GM19035 (cell line): ENCODE data around the gene GTSE1.

Experiments
- ATAC-seq: cut with Tn5 transposase; IDR thresholded peaks from one replicate; pipeline ENCODE4 v1.9.1; 2021; ENCODE audit not compliant: unreplicated experiment

The GTSE1 gene

GRCh38 chr22:46273432-46274148 lies 23.1 kb upstream of the GTSE1 start:
- no peak for ATAC-seq

DNA sequence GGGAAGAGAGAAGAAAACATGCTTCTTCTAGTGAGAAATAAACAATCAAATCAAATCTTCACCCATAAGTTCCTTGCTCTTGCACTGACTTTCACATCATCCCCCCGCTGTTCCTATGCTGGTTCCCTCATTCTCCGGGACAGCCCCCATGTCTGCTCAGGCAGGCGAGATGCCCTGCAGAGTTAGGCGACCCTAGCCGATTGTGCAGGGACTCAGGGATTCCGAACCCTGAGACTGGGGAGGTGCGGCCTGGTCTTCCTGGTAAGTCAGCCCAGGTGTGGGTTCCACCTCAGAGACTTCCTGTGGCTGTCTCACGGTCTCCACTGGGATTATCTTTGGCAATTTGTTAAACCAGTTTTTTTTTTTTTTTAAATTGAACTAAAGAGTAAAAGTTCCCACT lies 22.3 kb upstream of the GTSE1 start:
- ATAC-seq: no peak

- ATAC-seq: no peak
Measured at GRCh38 chr22:46275455-46276122, 21.1 kb upstream of the GTSE1 start.

GRCh38 chr22:46276563-46276962 lies 20.1 kb upstream of the GTSE1 start:
- no peak for ATAC-seq

- no peak for ATAC-seq
Measured at GRCh38 chr22:46278656-46279645, 17.7 kb upstream of the GTSE1 start.

DNA sequence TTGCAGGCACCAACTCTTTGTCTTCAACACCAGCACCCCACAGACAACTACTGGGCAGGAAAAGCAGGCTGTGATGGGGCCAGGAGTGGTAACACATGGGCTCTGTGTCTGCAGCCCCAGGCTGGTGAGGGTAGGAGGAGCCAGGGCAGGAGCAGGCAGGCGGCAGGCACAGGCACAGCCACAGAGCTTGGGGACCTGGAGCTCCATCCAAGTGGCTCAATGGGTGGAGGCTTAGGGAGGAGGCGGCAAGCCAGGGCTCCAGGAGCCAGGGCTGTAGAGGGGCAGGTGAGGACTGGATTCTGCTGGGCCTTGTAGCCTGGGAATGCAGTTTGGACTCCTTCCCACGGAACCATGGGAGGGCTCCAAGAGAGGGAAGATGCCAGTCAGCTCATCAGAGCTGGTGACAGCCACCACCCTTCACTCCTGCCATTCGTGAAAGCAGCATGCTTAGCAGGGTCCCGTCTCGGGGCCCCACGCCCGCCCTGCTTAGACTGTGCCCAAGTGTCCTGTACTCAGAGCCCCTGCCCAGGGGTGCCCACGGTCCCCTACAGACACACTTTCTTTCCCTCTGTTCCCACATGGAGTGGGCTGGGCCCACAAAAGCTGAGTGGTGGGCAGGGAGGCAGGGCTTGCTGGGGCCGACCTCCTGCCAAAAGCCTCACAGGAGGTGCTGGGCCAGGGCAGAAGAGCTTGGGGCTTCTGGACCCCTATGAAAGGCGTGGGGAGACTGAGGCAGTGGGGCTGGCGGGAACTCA lies 16.4 kb upstream of the GTSE1 start:
- ATAC-seq: no peak

- ATAC-seq: no peak
Measured at GRCh38 chr22:46280999-46281623, 15.6 kb upstream of the GTSE1 start.

- ATAC-seq: no peak
Measured at GRCh38 chr22:46281866-46282678, 14.6 kb upstream of the GTSE1 start.

DNA sequence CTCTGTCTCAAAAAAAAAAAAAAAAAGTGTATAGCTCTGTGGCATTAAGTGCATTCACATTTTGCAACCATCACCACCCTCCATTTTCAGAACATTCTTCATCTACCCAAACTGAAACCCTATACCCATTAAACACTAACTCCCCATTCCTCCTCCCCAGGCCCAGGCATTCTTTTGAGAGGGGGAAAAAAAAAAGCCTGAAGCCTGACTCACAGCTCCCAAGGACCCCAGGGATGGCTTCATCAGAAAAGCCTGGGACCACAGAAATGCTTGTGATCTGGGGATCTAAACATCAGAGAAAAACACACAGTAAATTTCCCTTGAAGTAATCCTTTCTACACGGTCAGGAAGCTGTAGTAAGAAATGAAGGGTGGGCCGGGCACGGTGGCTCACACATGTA lies 10.7 kb upstream of the GTSE1 start:
- ATAC-seq: no peak

DNA sequence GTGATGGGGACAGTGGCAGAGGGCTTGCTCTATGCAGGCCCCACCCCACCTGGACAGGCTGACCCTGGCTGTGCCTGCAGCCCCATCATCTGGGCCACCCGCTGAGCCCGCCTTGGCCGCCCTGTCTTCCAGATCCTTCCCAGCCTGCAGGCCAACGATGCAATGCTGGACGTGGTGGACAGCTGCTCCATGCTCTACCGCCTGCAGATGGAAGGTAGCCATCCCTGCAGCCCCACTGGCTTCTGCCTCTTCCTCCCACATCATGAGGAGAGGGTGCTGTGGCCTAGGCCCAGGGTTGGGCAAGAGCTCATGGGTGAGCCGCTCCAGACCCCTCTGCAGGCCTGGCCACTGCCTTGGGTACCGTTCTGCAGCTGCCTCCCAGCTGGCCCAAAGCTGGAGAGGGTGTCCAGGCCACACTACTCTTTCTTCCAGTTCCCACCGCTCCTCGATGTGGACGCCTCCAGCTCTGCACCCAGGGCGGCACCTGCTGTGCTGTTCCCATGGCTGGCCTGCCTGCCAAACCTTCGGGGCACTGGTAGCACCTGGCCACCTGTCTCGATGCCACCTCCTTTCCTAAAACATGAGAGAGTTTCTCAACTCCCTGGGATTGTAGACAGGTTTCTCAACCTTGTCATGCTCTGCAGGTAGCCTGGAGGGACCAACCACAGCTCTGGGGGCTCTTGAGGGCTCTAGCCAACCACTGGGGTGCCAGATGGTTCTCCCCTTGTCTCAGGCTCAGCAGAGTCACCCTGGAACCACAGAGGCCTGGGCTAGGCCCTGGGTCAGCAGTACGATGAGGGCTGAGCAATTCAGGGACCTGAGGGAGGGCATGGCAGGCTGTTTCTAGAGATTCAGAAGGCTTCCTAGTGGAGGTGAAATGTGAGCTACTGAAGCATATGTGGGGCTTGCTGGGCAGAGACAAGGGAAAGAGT lies 9.5 kb upstream of the GTSE1 start:
- no peak for ATAC-seq

GRCh38 chr22:46287873-46288751 lies 8.6 kb upstream of the GTSE1 start:
- peak; percentile 77 for ATAC-seq

DNA sequence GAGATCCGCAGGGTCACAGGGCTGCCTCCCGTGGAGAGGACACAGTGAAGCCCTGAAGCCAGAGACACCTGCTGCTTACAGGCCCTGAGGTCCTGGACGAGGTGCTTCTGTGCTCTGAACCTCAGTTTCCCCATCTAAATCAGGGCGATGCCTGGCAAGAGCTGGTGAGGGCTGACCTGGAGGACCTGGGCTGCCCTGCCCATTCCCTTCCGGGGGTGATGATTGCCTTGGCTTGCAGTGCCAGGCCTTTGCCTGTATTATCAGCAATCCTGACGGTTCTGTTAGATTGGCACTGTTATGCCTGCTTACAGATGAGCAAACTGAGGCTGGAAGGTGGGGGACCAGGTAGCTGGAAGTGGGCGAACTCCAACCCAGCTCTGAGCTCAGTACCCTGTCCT lies 7.8 kb upstream of the GTSE1 start:
- ATAC-seq: no peak

DNA sequence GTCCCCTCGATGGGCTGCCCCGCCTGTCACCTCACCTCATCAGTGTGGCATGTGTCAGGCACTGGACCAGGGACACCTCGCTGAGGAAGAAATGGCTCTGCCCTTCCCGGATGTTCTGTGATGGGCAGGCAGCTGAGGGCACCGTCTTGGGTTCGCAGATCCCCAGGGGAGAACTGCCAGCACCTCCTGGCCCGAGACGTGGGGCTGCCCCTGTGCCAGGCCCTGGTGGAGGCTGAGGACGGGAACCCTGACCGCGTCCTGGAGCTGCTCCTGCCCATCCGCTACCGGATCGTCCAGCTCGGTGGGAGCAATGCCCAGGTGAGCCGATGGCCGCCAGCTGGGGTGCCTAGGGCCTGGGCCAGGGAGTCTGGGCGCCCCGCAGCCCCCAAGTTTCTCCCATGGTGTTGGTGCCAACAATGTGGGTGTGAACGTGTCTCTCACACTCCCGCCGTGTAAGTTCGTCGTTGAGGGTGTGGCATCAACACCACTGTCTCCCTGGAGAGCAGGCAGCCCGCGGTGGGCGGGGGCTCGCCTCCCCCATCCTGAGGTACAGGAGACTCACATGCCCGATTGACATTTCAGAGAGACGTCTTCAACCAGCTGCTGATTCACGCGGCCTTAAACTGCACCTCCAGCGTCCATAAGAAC lies 7.3 kb upstream of the GTSE1 start:
- ATAC-seq: no peak

- no peak for ATAC-seq
Measured at GRCh38 chr22:46290121-46290842, 6.4 kb upstream of the GTSE1 start.

DNA sequence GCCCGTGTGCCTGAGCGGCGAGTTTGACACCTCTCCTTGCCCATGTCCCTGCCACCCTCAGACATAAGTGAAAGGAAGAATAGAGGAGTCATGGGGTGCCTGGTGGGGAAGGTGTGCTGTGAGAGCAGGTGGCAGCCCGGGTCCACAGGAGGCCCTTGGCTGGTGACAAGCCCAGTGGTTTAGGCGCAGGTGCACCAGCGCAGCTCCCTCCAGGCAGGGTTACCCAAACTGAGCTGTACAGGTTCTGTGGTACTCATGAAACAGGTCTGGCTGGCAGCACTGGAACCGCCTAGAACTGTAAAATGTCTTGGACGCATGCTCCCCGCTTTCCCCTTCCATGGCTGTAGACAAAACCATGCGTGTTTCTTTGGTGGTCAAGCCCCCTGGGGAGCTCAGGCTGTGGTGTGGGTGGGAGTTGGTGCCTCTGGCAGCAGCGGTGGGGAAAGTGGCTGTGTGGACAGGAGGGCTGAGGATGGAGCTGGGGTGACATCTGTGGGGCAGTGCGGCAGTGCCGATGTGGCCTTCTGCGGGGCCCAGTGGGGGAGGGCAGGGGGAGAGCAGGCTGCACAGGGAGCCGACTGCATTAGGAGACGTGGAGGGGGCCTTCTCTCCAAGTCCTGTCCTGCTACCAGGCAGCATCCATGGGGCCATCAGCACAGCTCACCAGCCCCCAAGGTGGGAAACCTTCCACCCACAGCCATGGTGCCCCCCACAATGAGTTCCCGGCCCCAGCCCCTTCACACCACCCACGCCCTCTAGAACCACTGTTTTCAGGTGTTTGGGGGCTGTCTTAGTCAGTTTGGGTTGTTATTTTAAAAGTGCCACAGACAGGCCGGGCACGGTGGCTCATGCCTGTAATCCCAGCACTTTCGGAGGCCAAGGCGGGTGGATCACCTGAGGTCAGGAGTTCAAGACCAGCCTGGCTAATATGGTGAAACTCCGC lies 5.6 kb upstream of the GTSE1 start:
- ATAC-seq: no peak
